Keratinocyte (primary cell): ENCODE data around the gene GET3. TPM values are rescaled to one million over a fixed set of nuclear protein-coding genes. Genes with fewer than 3 reads are reported as not detected.

Source experiments
- DNase-seq: peaks from one replicate; pipeline ENCODE4 v3.0.0-alpha.2; 2011; ENCODE audit warnings: low read depth, missing footprints, low spot score
- FAIRE-seq: peaks from 2 replicates; lab custom pipeline; 2011; peaks lifted over from hg19 to GRCh38; lab: Jason Lieb, UNC
- H2AFZ ChIP-seq: 2 replicates; pipeline ENCODE4 v1.6.0; 2012; ENCODE audit warnings: low read length, control low read depth, inconsistent platforms; ENCODE audit not compliant: control insufficient read depth
- H3K27ac ChIP-seq: 2 replicates; pipeline ENCODE4 v1.5.1; 2011; ENCODE audit warnings: low read length; ENCODE audit not compliant: control insufficient read depth, insufficient read depth
- H3K27me3 ChIP-seq: 3 replicates; pipeline ENCODE4 v1.6.0; 2011; ENCODE audit warnings: low read length; ENCODE audit not compliant: control insufficient read depth, insufficient read depth; ENCODE audit errors: extremely low read depth
- H3K36me3 ChIP-seq, 2 experiments: 2 replicates in 1 of 2; 3 replicates in 1 of 2; pipeline ENCODE4 v1.5.1; 2011; ENCODE audit warnings: low read length in 2 of 2, mild to moderate bottlenecking in 1 of 2; ENCODE audit not compliant: control insufficient read depth in 2 of 2, insufficient read depth in 2 of 2; ENCODE audit errors: extremely low read depth in 1 of 2
- H3K4me1 ChIP-seq: 3 replicates; pipeline ENCODE4 v1.5.1; 2011; ENCODE audit warnings: low read length; ENCODE audit not compliant: control insufficient read depth, insufficient read depth; ENCODE audit errors: extremely low read depth
- H3K4me2 ChIP-seq: 3 replicates; pipeline ENCODE4 v1.6.0; 2011; ENCODE audit warnings: low read depth, low read length; ENCODE audit not compliant: control insufficient read depth, insufficient read depth; ENCODE audit errors: extremely low read depth
- H3K4me3 ChIP-seq, 3 experiments: fragments of 200-600 bp in 1 of 3; sonication (generic) in 1 of 3; 2 replicates in 2 of 3; 3 replicates in 1 of 3; pipeline ENCODE4 v1.5.1; 2011 to 2016; ENCODE audit warnings: low read length in 3 of 3, mild to moderate bottlenecking in 3 of 3, control low read depth in 2 of 3, inconsistent platforms in 1 of 3, low read depth in 1 of 3, mixed read lengths in 1 of 3, mixed run types in 1 of 3, moderate library complexity in 1 of 3; ENCODE audit not compliant: control insufficient read depth in 2 of 3, insufficient read depth in 2 of 3; ENCODE audit errors: extremely low read depth in 1 of 3
- H3K79me2 ChIP-seq: 2 replicates; pipeline ENCODE4 v1.6.0; 2012; ENCODE audit warnings: low read length; ENCODE audit not compliant: control insufficient read depth, insufficient read depth
- H3K9ac ChIP-seq: 3 replicates; pipeline ENCODE4 v1.6.0; 2011; ENCODE audit warnings: low read length; ENCODE audit not compliant: control insufficient read depth, insufficient read depth; ENCODE audit errors: extremely low read depth
- H3K9me1 ChIP-seq: 3 replicates; pipeline ENCODE4 v1.6.0; 2011; ENCODE audit warnings: low read length; ENCODE audit not compliant: control insufficient read depth, insufficient read depth; ENCODE audit errors: extremely low read depth
- H3K9me3 ChIP-seq: 2 replicates; pipeline ENCODE4 v1.5.1; 2012; ENCODE audit warnings: low read depth, low read length; ENCODE audit not compliant: control insufficient read depth
- H4K20me1 ChIP-seq: 3 replicates; pipeline ENCODE4 v1.6.0; 2011; ENCODE audit warnings: low read length; ENCODE audit not compliant: control insufficient read depth, insufficient read depth; ENCODE audit errors: extremely low read depth
- CTCF ChIP-seq, 3 experiments: IDR thresholded peaks in 1 of 3; conservative IDR thresholded peaks in 1 of 3; optimal IDR thresholded peaks in 1 of 3; 2 replicates in 2 of 3; 3 replicates in 1 of 3; pipeline versions ENCODE3 to v1.5.1; 2011; ENCODE audit warnings: low read length in 3 of 3, mild to moderate bottlenecking in 3 of 3, moderate library complexity in 2 of 3, control low read depth in 1 of 3, inconsistent platforms in 1 of 3; ENCODE audit not compliant: insufficient read depth in 2 of 3; ENCODE audit errors: extremely low read depth in 1 of 3
- EZH2 ChIP-seq: IDR thresholded peaks from one replicate; pipeline ENCODE4 v1.6.1; 2012; ENCODE audit warnings: inconsistent platforms, mild to moderate bottlenecking, low read length, moderate library complexity
- dilution Hi-C: fragments of 300-500 bp; cut with MboI; formaldehyde crosslinking; loops from one replicate; pipeline ENCODE4 v1.7.0; 2020; ENCODE audit warnings: low sequenced_read_pairs; ENCODE audit not compliant: extremely low pct_ligation_motif_present
- polyA plus RNA-seq, 5 experiments: library from polyadenylated mRNA; depleted of rRNA in 3 of 5; stranded (reverse) in 3 of 5; stranded (forward) in 1 of 5; unstranded in 1 of 5; fragments of >200 nt; gene quantifications; 1 replicate in 1 of 5; 2 replicates in 3 of 5; 3 replicates in 1 of 5; pipeline versions ENCODE4 v1.2.1 to v1.2.3, GENCODE V29; 2011 to 2012; ENCODE audit warnings: missing spikeins in 2 of 5, low read depth in 1 of 5, low replicate concordance in 1 of 5

GET3 gene
- polyA plus RNA-seq, 1 donor (not counting 4 experiments of a cell fraction or from before 2014, with no cell fraction given): 104 TPM

- no peak for DNase-seq
- no peak for FAIRE-seq
- Histone ChIP-seq H3K4me1 (peaks cover 68% of the 10 kb centered on the region), H3K36me3 (no peaks in the 10 kb centered on the region), H3K27ac (peak overlapping the region; percentile 81), H4K20me1 (no peaks in the 10 kb centered on the region), H3K9ac (peak overlapping the region; percentile 71), H3K4me3 (peak overlapping the region in 1 of 3 experiments; percentile 9), H3K4me2 (peak overlapping the region; percentile 88), H3K79me2 (no peaks in the 10 kb centered on the region), H3K9me3 (no peaks in the 10 kb centered on the region), H3K9me1 (no peaks in the 10 kb centered on the region), H2AFZ (peak overlapping the region; percentile 59), H3K27me3 (no peaks in the 10 kb centered on the region)
- dilution Hi-C loops: no loop called here
- TF ChIP-seq EZH2 (no peak), CTCF (optimal IDR thresholded peaks at IDR 0.05 in 1 of 3, IDR thresholded peaks at IDR 0.05 in 1 of 3, conservative IDR thresholded peaks at IDR 0.05 in 1 of 3; ENCODE audit: extremely low read depth in 1 of 3, insufficient read depth in 2 of 3, low read length in 3 of 3) (no peak)
Measured at GRCh38 chr19:12784394-12784870, 47.1 kb downstream of the GET3 start.

- Histone ChIP-seq H4K20me1 (no peaks in the 10 kb centered on the region), H3K4me2 (peak overlapping the region; percentile 46), H3K4me3 (no peak overlapping the region), H3K9ac (peak overlapping the region; percentile 71), H3K27ac (peak overlapping the region; percentile 81), H2AFZ (no peak overlapping the region), H3K79me2 (no peaks in the 10 kb centered on the region), H3K9me3 (no peaks in the 10 kb centered on the region), H3K27me3 (no peaks in the 10 kb centered on the region), H3K4me1 (peaks cover 68% of the 10 kb centered on the region), H3K36me3 (no peaks in the 10 kb centered on the region), H3K9me1 (no peaks in the 10 kb centered on the region)
- no peak for FAIRE-seq
- TF ChIP-seq CTCF (optimal IDR thresholded peaks at IDR 0.05 in 1 of 3, IDR thresholded peaks at IDR 0.05 in 1 of 3, conservative IDR thresholded peaks at IDR 0.05 in 1 of 3; ENCODE audit: extremely low read depth in 1 of 3, insufficient read depth in 2 of 3, low read length in 3 of 3): no peak
- TF ChIP-seq EZH2: no peak
- DNase-seq: no peak
- dilution Hi-C loops: no loop called here
Measured at GRCh38 chr19:12784871-12785430, 47.7 kb downstream of the GET3 start.
